HepG2 (cell line): ENCODE results near the gene MRGPRX4. TPM values are rescaled to one million over a fixed set of nuclear protein-coding genes. Genes with fewer than 3 reads are reported as not detected.
A peak's percentile ranks its signal among the peaks of the same experiment; 100 is the strongest.

ENCODE experiments used
- ATM ChIP-seq: fragments of 450-650 bp; IDR thresholded peaks from 2 replicates; pipeline ENCODE4 v1.7.1; 2017; ENCODE audit warnings: mild to moderate bottlenecking, borderline replicate concordance
- HDAC6 ChIP-seq: fragments of 200-600 bp; sonication (generic); IDR thresholded peaks from 2 replicates; pipeline ENCODE4 v1.7.0; 2017; ENCODE audit warnings: mild to moderate bottlenecking, antibody characterized with exemption, low read length, low read depth
- JARID2 ChIP-seq: sonication (generic); formaldehyde crosslinking; IDR thresholded peaks from 2 replicates; pipeline ENCODE4 v1.8.1; 2023; ENCODE audit warnings: missing genetic modification reagents, inconsistent platforms; ENCODE audit not compliant: insufficient replicate concordance
- KDM2A ChIP-seq: sonication (generic); formaldehyde crosslinking; IDR thresholded peaks from 2 replicates; pipeline ENCODE4 v1.4.0; 2020; ENCODE audit warnings: low read depth, missing genetic modification reagents, borderline replicate concordance
- MAFK ChIP-seq, 2 experiments: IDR thresholded peaks in 1 of 2; conservative IDR thresholded peaks in 1 of 2; 2 replicates each; pipeline ENCODE4 v1.6.1; 2011; ENCODE audit warnings: improper control_type of control experiment in 2 of 2, low read length in 2 of 2
- NBN ChIP-seq: fragments of 450-650 bp; conservative IDR thresholded peaks from 2 replicates; pipeline ENCODE4 v1.6.1; 2017
- NONO ChIP-seq, 2 experiments: fragments of 450-650 bp in 1 of 2; sonication (generic) in 1 of 2; formaldehyde crosslinking in 1 of 2; IDR thresholded peaks in 1 of 2; conservative IDR thresholded peaks in 1 of 2; 2 replicates each; pipeline versions ENCODE4 v1.6.1 to v1.8.0; 2017 to 2022; ENCODE audit warnings: mild to moderate bottlenecking in 1 of 2, missing genetic modification reagents in 1 of 2, moderate library complexity in 1 of 2
- RAD21 ChIP-seq: fragments of 450-650 bp; formaldehyde crosslinking; IDR thresholded peaks from 2 replicates; pipeline ENCODE4 v1.5.0; 2020; ENCODE audit warnings: mild to moderate bottlenecking
- RXRB ChIP-seq: IDR thresholded peaks from 2 replicates; pipeline ENCODE4 v1.6.1; 2016; ENCODE audit warnings: borderline replicate concordance, missing genetic modification reagents, missing compliant biosample characterization
- SAP130 ChIP-seq: IDR thresholded peaks from 2 replicates; pipeline ENCODE4 v1.6.1; 2016; ENCODE audit warnings: low read depth
- SRF ChIP-seq: IDR thresholded peaks from 2 replicates; pipeline ENCODE4 v1.6.1; 2011; ENCODE audit warnings: mild to moderate bottlenecking, low read depth, low read length, moderate library complexity
- STAG1 ChIP-seq: sonication (generic); formaldehyde crosslinking; IDR thresholded peaks from 2 replicates; pipeline ENCODE4 v1.4.0; 2020; ENCODE audit warnings: missing genetic modification reagents
- ZNF331 ChIP-seq: sonication (generic); formaldehyde crosslinking; IDR thresholded peaks from 2 replicates; pipeline ENCODE4 v1.4.0; 2020; ENCODE audit warnings: missing genetic modification reagents
- ZNF766 ChIP-seq: sonication (generic); formaldehyde crosslinking; IDR thresholded peaks from 2 replicates; pipeline ENCODE4 v1.5.0; 2020; ENCODE audit warnings: missing genetic modification reagents, borderline replicate concordance
- polyA plus RNA-seq, 8 experiments: library from polyadenylated mRNA; depleted of rRNA in 3 of 8; stranded (reverse) in 7 of 8; unstranded in 1 of 8; fragments of >200 nt; fragmentation: Illumina TruSeq in 4 of 8; extraction: Trizol in 4 of 8; gene quantifications; 2 replicates each; pipeline versions ENCODE4 v1.2.1 to v1.2.3, GENCODE V29; 2011 to 2016; ENCODE audit warnings: low read depth in 4 of 8, missing spikeins in 1 of 8, mixed read lengths in 1 of 8; ENCODE audit not compliant: insufficient read depth in 1 of 8
- total RNA-seq, 5 experiments: library from RNA; depleted of rRNA; stranded (reverse); fragments of >200 nt; fragmentation: Illumina TruSeq; extraction: Trizol; gene quantifications; 2 replicates each; pipeline ENCODE4 v1.2.3, GENCODE V29; 2016; ENCODE audit warnings: low read depth in 1 of 5
- TF ChIP-seq, protein P1 (sequence below): sonication (generic); formaldehyde crosslinking; IDR thresholded peaks from 2 replicates; pipeline ENCODE4 v1.8.1; 2023; ENCODE audit warnings: mild to moderate bottlenecking, inconsistent platforms, moderate library complexity, missing genetic modification reagents, borderline replicate concordance
- TF ChIP-seq, protein P2 (sequence below): sonication (generic); formaldehyde crosslinking; IDR thresholded peaks from 2 replicates; pipeline ENCODE4 v1.8.0; 2022; ENCODE audit warnings: missing genetic modification reagents, mild to moderate bottlenecking, moderate library complexity, borderline replicate concordance
- TF ChIP-seq, protein P3 (sequence below): IDR thresholded peaks from 2 replicates; pipeline ENCODE4 v1.6.1; 2016; ENCODE audit warnings: missing compliant biosample characterization, missing genetic modification reagents, borderline replicate concordance
- TF ChIP-seq, protein P4 (sequence below): sonication (generic); formaldehyde crosslinking; IDR thresholded peaks from 2 replicates; pipeline ENCODE4 v1.5.0; 2020; ENCODE audit warnings: mild to moderate bottlenecking, missing genetic modification reagents, moderate library complexity
- TF ChIP-seq, protein P5 (sequence below): sonication (generic); formaldehyde crosslinking; IDR thresholded peaks from 2 replicates; pipeline ENCODE4 v1.4.0; 2020; ENCODE audit warnings: missing genetic modification reagents

MRGPRX4 gene
- total and polyA plus RNA-seq, 2 of the 13 experiments (the other 11 are each of a cell fraction or from before 2014, with no cell fraction given): 0.18 TPM

DNA sequence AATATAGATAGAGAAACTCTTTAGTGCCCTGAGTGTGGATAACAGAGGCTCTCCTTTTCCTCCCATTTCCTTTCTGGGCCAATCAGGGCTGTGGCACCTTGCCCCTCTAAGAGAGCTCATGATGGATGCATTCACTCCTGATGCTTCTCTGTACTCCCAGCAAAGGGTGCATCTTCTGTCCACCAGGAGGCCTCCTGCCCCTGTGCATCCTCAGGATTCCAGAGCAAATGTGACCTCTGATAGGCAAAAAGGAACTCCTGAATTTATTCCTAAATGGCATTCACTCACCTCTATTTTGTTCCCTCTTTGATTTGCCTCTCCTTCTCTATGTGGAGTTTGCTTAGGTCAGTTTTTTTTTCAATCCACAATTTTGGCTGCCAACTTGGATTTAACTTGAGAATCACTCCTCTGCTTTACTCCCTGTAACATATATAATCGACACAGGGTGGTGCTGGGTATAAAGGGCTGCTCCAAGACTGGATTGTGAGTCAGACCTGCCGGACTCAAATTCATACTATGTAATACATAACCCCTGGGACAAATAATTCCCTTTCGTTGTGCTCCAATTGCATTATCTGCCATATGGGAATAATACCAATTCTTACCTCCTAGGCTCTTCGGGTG is 1.1 kb upstream of the MRGPRX4 start (continued):
- TF ChIP-seq RXRB (CRISPR knock-in tag) (peak; percentile 51; the same call in 1 of the 2 replicates), ATM (no peak), SAP130 (CRISPR knock-in tag) (peak; percentile 14; the same call in 1 of the 2 replicates), MAFK (conservative IDR thresholded peaks at IDR 0.05 in 1 of 2, IDR thresholded peaks at IDR 0.05 in 1 of 2; ENCODE audit: low read length in 2 of 2) (no peak), RAD21 (CRISPR knock-in tag) (peak; percentile 82), JARID2 (CRISPR knock-in tag) (no peak), NBN (no peak), STAG1 (CRISPR knock-in tag) (peak; percentile 91), HDAC6 (no peak), KDM2A (CRISPR knock-in tag) (0 out of 2 replicates have a peak, but pooled peaks have one; percentile 26), SRF (no peak), ZNF331 (CRISPR knock-in tag) (no peak), NONO (IDR thresholded peaks at IDR 0.05) (no peak), NONO (CRISPR knock-in tag; conservative IDR thresholded peaks at IDR 0.05) (no peak), ZNF766 (no peak)
- TF ChIP-seq, protein P1, sequence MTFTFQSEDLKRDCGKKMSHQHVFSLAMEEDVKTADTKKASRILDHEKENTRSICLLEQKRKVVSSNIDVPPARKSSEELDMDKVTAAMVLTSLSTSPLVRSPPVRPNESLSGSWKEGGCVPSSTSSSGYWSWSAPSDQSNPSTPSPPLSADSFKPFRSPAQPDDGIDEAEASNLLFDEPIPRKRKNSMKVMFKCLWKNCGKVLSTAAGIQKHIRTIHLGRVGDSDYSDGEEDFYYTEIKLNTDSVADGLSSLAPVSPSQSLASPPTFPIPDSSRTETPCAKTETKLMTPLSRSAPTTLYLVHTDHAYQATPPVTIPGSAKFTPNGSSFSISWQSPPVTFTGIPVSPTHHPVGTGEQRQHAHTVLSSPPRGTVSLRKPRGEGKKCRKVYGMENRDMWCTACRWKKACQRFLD: no peak
- TF ChIP-seq, protein P2, sequence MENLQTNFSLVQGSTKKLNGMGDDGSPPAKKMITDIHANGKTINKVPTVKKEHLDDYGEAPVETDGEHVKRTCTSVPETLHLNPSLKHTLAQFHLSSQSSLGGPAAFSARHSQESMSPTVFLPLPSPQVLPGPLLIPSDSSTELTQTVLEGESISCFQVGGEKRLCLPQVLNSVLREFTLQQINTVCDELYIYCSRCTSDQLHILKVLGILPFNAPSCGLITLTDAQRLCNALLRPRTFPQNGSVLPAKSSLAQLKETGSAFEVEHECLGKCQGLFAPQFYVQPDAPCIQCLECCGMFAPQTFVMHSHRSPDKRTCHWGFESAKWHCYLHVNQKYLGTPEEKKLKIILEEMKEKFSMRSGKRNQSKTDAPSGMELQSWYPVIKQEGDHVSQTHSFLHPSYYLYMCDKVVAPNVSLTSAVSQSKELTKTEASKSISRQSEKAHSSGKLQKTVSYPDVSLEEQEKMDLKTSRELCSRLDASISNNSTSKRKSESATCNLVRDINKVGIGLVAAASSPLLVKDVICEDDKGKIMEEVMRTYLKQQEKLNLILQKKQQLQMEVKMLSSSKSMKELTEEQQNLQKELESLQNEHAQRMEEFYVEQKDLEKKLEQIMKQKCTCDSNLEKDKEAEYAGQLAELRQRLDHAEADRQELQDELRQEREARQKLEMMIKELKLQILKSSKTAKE: no peak
- TF ChIP-seq, protein P3, sequence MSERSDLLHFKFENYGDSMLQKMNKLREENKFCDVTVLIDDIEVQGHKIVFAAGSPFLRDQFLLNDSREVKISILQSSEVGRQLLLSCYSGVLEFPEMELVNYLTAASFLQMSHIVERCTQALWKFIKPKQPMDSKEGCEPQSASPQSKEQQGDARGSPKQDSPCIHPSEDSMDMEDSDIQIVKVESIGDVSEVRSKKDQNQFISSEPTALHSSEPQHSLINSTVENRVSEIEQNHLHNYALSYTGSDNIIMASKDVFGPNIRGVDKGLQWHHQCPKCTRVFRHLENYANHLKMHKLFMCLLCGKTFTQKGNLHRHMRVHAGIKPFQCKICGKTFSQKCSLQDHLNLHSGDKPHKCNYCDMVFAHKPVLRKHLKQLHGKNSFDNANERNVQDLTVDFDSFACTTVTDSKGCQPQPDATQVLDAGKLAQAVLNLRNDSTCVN (CRISPR knock-in tag): no peak
- TF ChIP-seq, protein P4, sequence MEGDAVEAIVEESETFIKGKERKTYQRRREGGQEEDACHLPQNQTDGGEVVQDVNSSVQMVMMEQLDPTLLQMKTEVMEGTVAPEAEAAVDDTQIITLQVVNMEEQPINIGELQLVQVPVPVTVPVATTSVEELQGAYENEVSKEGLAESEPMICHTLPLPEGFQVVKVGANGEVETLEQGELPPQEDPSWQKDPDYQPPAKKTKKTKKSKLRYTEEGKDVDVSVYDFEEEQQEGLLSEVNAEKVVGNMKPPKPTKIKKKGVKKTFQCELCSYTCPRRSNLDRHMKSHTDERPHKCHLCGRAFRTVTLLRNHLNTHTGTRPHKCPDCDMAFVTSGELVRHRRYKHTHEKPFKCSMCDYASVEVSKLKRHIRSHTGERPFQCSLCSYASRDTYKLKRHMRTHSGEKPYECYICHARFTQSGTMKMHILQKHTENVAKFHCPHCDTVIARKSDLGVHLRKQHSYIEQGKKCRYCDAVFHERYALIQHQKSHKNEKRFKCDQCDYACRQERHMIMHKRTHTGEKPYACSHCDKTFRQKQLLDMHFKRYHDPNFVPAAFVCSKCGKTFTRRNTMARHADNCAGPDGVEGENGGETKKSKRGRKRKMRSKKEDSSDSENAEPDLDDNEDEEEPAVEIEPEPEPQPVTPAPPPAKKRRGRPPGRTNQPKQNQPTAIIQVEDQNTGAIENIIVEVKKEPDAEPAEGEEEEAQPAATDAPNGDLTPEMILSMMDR (CRISPR knock-in tag): peak; percentile 90
- TF ChIP-seq, protein P5, sequence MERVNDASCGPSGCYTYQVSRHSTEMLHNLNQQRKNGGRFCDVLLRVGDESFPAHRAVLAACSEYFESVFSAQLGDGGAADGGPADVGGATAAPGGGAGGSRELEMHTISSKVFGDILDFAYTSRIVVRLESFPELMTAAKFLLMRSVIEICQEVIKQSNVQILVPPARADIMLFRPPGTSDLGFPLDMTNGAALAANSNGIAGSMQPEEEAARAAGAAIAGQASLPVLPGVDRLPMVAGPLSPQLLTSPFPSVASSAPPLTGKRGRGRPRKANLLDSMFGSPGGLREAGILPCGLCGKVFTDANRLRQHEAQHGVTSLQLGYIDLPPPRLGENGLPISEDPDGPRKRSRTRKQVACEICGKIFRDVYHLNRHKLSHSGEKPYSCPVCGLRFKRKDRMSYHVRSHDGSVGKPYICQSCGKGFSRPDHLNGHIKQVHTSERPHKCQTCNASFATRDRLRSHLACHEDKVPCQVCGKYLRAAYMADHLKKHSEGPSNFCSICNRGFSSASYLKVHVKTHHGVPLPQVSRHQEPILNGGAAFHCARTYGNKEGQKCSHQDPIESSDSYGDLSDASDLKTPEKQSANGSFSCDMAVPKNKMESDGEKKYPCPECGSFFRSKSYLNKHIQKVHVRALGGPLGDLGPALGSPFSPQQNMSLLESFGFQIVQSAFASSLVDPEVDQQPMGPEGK (CRISPR knock-in tag): no peak
